GM19240 (cell line): Measurements from ENCODE around the gene PARD3B.

Experiments
- DNase-seq: peaks from one replicate; pipeline ENCODE4 v3.0.0; 2011; ENCODE audit warnings: low spot score; ENCODE audit not compliant: insufficient read length

Gene PARD3B

GRCh38 chr2:204655626-204656025, 110.4 kb downstream of the PARD3B start:
- no peak for DNase-seq

DNA sequence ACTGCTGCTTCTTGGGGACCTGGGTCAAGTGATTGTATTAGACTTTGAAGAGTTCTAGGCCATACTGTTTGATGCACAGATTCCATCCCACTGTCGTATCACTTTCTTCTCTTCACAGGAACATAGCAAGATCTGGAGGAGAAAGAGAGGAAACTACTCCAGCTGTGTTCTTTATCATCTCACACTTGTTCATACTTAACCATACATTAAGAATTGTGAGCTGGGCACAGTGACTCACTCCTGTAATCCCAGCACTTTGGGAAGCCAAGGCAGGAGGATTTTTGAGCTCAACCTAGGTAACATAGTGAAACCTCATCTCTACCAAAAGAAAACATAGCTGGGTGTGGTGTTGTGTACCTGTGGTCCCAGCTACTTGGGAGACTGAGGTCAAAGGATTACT, 111.7 kb downstream of the PARD3B start:
- DNase-seq = no peak

DNA sequence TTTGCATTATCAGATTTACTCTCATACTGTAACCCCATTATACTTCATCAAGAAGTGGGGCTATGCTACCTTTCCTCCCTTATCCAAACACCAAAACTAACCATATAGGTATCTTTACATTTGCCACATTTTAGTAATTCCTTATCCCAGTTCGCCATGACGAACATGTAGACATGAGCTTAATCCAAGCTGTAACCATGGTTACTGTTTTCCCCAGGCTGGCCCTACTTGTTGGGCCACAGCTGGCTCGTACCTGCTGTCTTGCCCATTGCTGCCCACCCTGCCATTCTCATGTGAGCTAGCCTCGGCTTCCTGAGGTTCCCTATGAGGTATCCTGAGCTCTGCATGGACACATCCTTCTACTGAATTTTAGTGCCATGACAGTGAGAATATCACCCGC, 117.7 kb downstream of the PARD3B start:
- DNase-seq = no peak

DNA sequence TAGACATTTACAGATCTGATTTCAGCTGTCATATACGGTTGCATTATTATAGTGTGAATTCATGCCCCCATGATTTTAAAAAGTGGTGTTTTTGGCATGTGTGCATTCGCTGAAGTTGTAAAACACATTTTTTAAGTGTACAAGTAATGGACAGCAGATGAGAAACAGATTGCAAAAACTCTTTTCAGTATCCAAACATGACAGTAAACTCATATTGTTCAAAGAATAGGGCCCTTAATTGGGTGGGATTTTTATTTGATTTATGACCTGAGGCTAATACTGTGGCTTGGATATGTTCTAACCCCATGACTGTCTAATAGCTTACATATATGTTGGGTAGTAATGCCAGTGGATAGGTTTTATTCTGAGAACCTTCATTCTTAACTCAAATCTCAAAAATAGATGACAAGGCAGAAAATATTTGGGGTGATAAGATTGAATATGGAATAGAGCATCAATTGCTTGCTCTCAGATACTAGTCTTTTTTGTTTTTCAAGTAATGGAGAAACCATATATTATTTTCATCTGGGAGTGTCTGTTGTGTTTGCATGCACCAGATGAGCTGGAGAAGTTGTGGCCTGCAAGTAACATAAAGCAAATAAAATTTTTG, 118.6 kb downstream of the PARD3B start:
- DNase-seq = no peak

DNA sequence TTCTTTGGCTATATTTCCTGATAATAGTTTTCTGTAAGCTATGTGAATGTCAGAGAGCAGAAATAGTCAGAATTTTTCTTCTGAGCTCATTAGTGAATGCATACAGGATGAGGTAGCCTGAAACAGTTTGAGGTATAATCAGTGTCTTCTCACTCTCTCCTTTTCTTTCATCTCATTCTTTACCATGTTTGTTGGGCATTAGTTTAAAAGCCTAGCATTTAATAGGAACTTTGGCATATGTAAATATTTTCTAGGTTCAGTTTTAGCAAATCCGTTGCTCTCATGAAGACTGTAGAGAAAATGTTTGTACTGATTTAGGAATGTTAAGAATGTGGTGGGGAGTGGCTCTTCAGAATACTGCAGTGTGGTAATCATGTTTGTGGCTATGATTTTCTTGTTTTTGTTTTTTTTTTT, 119.4 kb downstream of the PARD3B start:
- no peak for DNase-seq

GRCh38 chr2:204665207-204665606, 119.9 kb downstream of the PARD3B start:
- no peak for DNase-seq

DNA sequence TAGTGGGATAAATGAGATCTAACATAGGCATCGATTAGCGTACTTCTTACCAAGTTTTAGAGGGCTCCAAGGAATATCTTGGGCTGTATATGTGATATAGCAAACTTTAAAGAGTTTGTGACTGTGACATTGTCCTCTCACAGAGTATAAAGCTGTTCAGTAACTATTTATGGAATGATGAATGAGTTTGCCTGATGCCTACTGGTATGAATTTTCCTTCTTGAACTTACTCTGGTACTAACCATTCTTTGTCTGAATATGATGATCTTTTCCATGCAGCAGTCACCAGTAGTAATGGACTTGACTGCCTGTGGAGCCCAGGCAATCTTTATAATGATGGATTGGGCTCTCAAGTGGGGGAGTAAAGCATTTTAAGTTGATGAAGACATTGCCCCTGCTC, 120.5 kb downstream of the PARD3B start:
- DNase-seq = no peak

- no peak for DNase-seq
Observed at GRCh38 chr2:204667990-204668389, 122.7 kb downstream of the PARD3B start.

DNA sequence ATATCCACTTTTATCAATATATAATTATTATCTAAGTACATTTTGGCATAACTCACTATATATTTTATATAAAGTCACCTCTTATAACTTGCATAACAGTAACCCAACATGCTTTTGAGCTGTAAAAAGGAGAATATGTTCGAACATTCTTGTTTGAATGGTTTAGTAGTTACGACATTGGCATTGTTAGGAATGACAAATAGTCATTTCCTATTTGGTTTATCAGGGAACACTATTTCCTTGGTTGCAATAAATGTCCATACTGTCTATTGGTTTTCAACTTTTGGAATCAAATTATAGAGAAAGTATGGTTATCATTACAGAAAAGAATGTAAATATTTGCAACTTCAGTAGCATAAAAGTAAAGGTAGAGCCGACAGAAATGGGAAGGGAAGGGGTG, 124.1 kb downstream of the PARD3B start:
- no peak for DNase-seq

DNA sequence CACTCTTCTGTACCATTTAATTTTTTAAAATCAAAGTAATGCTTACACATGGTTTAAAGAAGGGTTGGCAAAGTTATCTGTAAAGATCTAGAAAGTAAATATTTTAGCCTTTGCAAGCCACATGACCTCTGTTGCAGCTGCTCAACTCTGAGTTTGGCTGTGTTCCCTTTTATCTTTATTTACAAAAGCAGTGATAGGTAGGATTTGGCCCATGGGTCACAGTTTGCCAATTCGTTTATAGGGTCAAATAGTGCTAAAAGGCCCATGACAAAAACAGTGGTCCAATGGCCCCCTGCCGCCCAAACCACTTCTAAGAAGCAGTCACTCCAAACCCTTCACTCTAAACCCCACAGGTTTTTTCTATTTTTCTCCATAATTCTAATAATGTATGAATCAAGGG, 124.8 kb downstream of the PARD3B start:
- no peak for DNase-seq

GRCh38 chr2:204670756-204671155, 125.5 kb downstream of the PARD3B start:
- DNase-seq = no peak

- DNase-seq = no peak
Observed at GRCh38 chr2:204672772-204673171, 127.5 kb downstream of the PARD3B start.

GRCh38 chr2:204673877-204674276, 128.6 kb downstream of the PARD3B start:
- DNase-seq = no peak

DNA sequence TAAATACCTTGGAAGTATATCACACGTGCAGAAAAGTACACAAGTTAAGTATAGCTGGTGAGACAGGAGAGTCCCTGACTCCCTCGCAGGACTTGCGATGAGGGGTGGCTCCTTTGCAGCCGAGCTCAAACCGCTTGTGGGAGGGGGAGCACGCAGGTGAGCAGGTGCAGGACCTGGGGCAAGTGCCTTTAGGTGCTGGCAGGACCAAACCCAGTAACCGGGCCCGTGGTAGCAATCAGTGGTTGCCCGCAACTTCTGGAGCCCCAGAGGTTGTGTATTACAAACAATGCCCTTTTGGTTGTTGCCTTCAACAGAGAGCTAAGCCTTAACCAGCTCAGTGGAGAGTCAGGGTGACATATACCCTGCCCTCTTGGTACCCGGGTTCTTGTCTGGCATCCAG, 132.8 kb downstream of the PARD3B start:
- no peak for DNase-seq

DNA sequence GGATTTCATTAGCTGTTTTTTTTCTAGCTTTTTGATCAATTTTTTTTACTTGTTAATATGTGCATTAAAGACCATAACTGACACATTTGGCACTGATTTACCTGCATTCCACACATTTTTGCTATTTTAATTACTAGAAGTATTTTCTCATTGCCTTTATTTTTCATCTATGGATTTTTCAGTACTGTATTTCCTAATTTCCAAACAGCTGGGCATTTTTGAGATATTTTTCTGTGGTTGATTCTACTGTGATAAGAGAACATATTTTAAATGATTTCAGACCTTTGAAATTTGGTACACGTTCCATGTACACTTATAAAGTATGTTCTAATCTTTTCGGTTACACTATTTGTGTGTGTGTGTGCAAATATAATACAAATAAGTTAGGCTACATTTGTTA, 135.3 kb downstream of the PARD3B start:
- no peak for DNase-seq

- DNase-seq = no peak
Observed at GRCh38 chr2:204681412-204681811, 136.1 kb downstream of the PARD3B start.

- DNase-seq = no peak
Observed at GRCh38 chr2:204683384-204683783, 138.1 kb downstream of the PARD3B start.

- DNase-seq = no peak
Observed at GRCh38 chr2:204686406-204686805, 141.1 kb downstream of the PARD3B start.

- DNase-seq = no peak
Observed at GRCh38 chr2:204687776-204688175, 142.5 kb downstream of the PARD3B start.

- no peak for DNase-seq
Observed at GRCh38 chr2:204691911-204692510, 146.7 kb downstream of the PARD3B start.

- DNase-seq = no peak
Observed at GRCh38 chr2:204692790-204693189, 147.5 kb downstream of the PARD3B start.

- DNase-seq = no peak
Observed at GRCh38 chr2:204693262-204693661, 148.0 kb downstream of the PARD3B start.

DNA sequence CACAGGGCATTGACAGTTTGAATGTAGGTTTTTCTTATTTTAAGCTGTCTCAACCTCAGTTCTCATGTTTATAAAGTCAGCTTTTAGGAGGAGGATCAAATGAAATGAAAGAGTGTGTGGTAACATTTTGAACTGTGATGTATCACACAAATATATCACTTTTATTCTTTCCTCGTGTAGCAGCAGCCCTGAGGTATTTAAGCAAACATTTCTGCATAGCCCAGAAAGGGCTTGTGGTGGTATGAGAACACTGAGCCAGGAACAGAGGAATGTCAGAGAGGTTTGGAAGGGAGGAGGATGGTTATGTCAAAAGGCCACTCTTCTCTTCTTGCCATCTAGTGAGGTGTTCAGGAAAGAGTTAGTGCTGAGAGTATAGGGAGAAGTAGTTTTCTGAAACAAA, 150.2 kb downstream of the PARD3B start:
- DNase-seq = no peak

GRCh38 chr2:204696124-204696523, 150.8 kb downstream of the PARD3B start:
- DNase-seq = no peak
